SK-N-SH (cell line): Measurements from ENCODE around the gene FRYL. TPM values are rescaled to one million over a fixed set of nuclear protein-coding genes. Genes with fewer than 3 reads are reported as not detected.

Experiments
- CTCF ChIA-PET: fragments of 300-600, 350-600 bp; formaldehyde crosslinking; extraction: SDS; loops from one replicate; lab custom pipeline; 2021; lab: Yijun Ruan, JAX
- POLR2A ChIA-PET: fragments of 350-600 bp; sonication (Branson Sonifier 250); formaldehyde crosslinking; extraction: SDS; loops from one replicate; lab custom pipeline; 2020; ENCODE audit warnings: antibody characterized with exemption, inconsistent platforms; lab: Yijun Ruan, JAX
- DNase-seq: peaks from one replicate; pipeline ENCODE4 v3.0.0; 2012
- H2AFZ ChIP-seq: fragments of 200-600 bp; sonication (generic); 2 replicates; pipeline ENCODE4 v1.8.1; 2016; ENCODE audit warnings: antibody characterized with exemption, mild to moderate bottlenecking, low read depth
- H3F3A ChIP-seq: fragments of 200-600 bp; sonication (generic); replicated peaks from 2 replicates; pipeline ENCODE3; 2016; ENCODE audit warnings: antibody characterized with exemption, mild to moderate bottlenecking; ENCODE audit not compliant: insufficient read depth
- H3K27ac ChIP-seq, 2 experiments: fragments of 200-500 bp in 1 of 2; fragments of 200-600 bp in 1 of 2; sonication (Bioruptor generic) in 1 of 2; sonication (generic), shearing (Covaris generic) in 1 of 2; 2 replicates each; pipeline versions ENCODE4 v1.5.1 to v1.6.1; 2014 to 2016; ENCODE audit warnings: low read depth in 2 of 2, inconsistent platforms in 1 of 2, low read length in 1 of 2, mild to moderate bottlenecking in 1 of 2, mixed read lengths in 1 of 2
- H3K27me3 ChIP-seq: fragments of 200-600 bp; sonication (generic), shearing (Covaris generic); 2 replicates; pipeline ENCODE4 v1.6.1; 2016; ENCODE audit warnings: mixed run types; ENCODE audit not compliant: insufficient read depth
- H3K36me3 ChIP-seq, 2 experiments: fragments of 200-500 bp in 1 of 2; fragments of 200-600 bp in 1 of 2; sonication (Bioruptor generic) in 1 of 2; sonication (generic) in 1 of 2; replicated peaks in 1 of 2; 2 replicates each; pipeline versions ENCODE3 to v1.5.1; 2014 to 2016; ENCODE audit warnings: low read length in 1 of 2, mild to moderate bottlenecking in 1 of 2; ENCODE audit not compliant: insufficient read depth in 2 of 2, control insufficient read depth in 1 of 2
- H3K4me1 ChIP-seq, 2 experiments: fragments of 200-500 bp in 1 of 2; fragments of 200-600 bp in 1 of 2; sonication (Bioruptor generic) in 1 of 2; sonication (generic), shearing (Covaris generic) in 1 of 2; 2 replicates each; pipeline versions ENCODE4 v1.5.1 to v1.6.1; 2014 to 2016; ENCODE audit warnings: low read depth in 1 of 2, low read length in 1 of 2, mixed run types in 1 of 2; ENCODE audit not compliant: insufficient read depth in 2 of 2, control insufficient read depth in 1 of 2
- H3K4me2 ChIP-seq: fragments of 200-600 bp; sonication (generic), shearing (Covaris generic); 2 replicates; pipeline ENCODE4 v1.6.1; 2017; ENCODE audit warnings: mixed run types
- H3K4me3 ChIP-seq, 2 experiments: fragments of 200-500 bp in 1 of 2; fragments of 200-600 bp in 1 of 2; sonication (Bioruptor generic) in 1 of 2; sonication (generic), shearing (Covaris generic) in 1 of 2; 2 replicates each; pipeline versions ENCODE4 v1.5.1 to v1.8.1; 2014 to 2016; ENCODE audit warnings: low read depth in 2 of 2, inconsistent platforms in 1 of 2, low read length in 1 of 2, mild to moderate bottlenecking in 1 of 2, mixed read lengths in 1 of 2, moderate library complexity in 1 of 2
- H3K79me2 ChIP-seq: fragments of 200-600 bp; sonication (generic); 2 replicates; pipeline ENCODE4 v1.8.1; 2017; ENCODE audit warnings: mild to moderate bottlenecking; ENCODE audit not compliant: insufficient read depth
- H3K9ac ChIP-seq: fragments of 200-600 bp; sonication (generic); 2 replicates; pipeline ENCODE4 v1.6.1; 2017; ENCODE audit warnings: mixed run types
- H3K9me2 ChIP-seq: fragments of 200-600 bp; sonication (generic); 2 replicates; pipeline ENCODE4 v1.6.1; 2017; ENCODE audit warnings: mixed run types
- H3K9me3 ChIP-seq: fragments of 200-600 bp; sonication (generic); 2 replicates; pipeline ENCODE4 v1.6.1; 2017; ENCODE audit warnings: mixed run types, mild to moderate bottlenecking, moderate library complexity
- H4K20me1 ChIP-seq: fragments of 200-600 bp; sonication (generic); 2 replicates; pipeline ENCODE4 v1.6.1; 2017; ENCODE audit warnings: mild to moderate bottlenecking, mixed run types; ENCODE audit not compliant: insufficient read depth
- CTCF ChIP-seq: fragments of 200-600 bp; sonication (generic); IDR thresholded peaks from 2 replicates; pipeline ENCODE4 v1.6.1; 2017; ENCODE audit warnings: antibody characterized with exemption, mild to moderate bottlenecking, moderate library complexity
- EP300 ChIP-seq, 2 experiments: IDR thresholded peaks; 2 replicates each; pipeline versions ENCODE4 v1.4.0 to v1.6.1; 2012; ENCODE audit warnings: borderline replicate concordance in 1 of 2, low read depth in 1 of 2, low read length in 1 of 2
- EZH2phosphoT487 ChIP-seq: fragments of 200-600 bp; sonication (generic); IDR thresholded peaks from 2 replicates; pipeline ENCODE4 v1.6.1; 2017; ENCODE audit warnings: low read depth, mixed run types, mild to moderate bottlenecking, antibody characterized with exemption, moderate library complexity, borderline replicate concordance
- FOXJ3 ChIP-seq: sonication (generic); formaldehyde crosslinking; IDR thresholded peaks from 2 replicates; pipeline ENCODE4 v1.5.1; 2020; ENCODE audit warnings: mild to moderate bottlenecking, missing genetic modification reagents
- FOXM1 ChIP-seq: IDR thresholded peaks from 2 replicates; pipeline ENCODE4 v1.4.0; 2012; ENCODE audit warnings: low read depth, mild to moderate bottlenecking
- GATA2 ChIP-seq: sonication (generic); formaldehyde crosslinking; IDR thresholded peaks from 2 replicates; pipeline ENCODE4 v1.5.0; 2020; ENCODE audit warnings: mild to moderate bottlenecking, missing genetic modification reagents
- MEF2A ChIP-seq: IDR thresholded peaks from 2 replicates; pipeline ENCODE4 v1.4.0; 2012; ENCODE audit warnings: low read depth, borderline replicate concordance
- NFIC ChIP-seq: IDR thresholded peaks from 2 replicates; pipeline ENCODE4 v1.4.0; 2012; ENCODE audit warnings: borderline replicate concordance
- POLR2AphosphoS5 ChIP-seq: IDR thresholded peaks from 2 replicates; pipeline ENCODE4 v1.6.1; 2012; ENCODE audit warnings: low read depth, low read length
- RCOR1 ChIP-seq: fragments of 150-350 bp; IDR thresholded peaks from 2 replicates; pipeline ENCODE4 v1.6.1; 2017; ENCODE audit warnings: antibody characterized with exemption, low read length
- RFX5 ChIP-seq: IDR thresholded peaks from 2 replicates; pipeline ENCODE4 v1.6.1; 2012; ENCODE audit warnings: mild to moderate bottlenecking, improper control_type of control experiment, low read length
- RXRA ChIP-seq: IDR thresholded peaks from 2 replicates; pipeline ENCODE4 v1.4.0; 2012; ENCODE audit warnings: low read depth, mild to moderate bottlenecking, borderline replicate concordance
- SIN3A ChIP-seq: IDR thresholded peaks from 2 replicates; pipeline ENCODE4 v1.6.1; 2012; ENCODE audit warnings: low read depth, mild to moderate bottlenecking, low read length, moderate library complexity, borderline replicate concordance
- TAF1 ChIP-seq: IDR thresholded peaks from 2 replicates; pipeline ENCODE4 v1.6.1; 2012; ENCODE audit warnings: low read depth, mild to moderate bottlenecking, low read length, moderate library complexity, borderline replicate concordance
- TCF12 ChIP-seq: IDR thresholded peaks from 2 replicates; pipeline ENCODE4 v1.4.0; 2012
- TEAD4 ChIP-seq: IDR thresholded peaks from 2 replicates; pipeline ENCODE4 v1.4.0; 2012; ENCODE audit warnings: mild to moderate bottlenecking, borderline replicate concordance; ENCODE audit not compliant: insufficient read depth
- USF1 ChIP-seq: IDR thresholded peaks from 2 replicates; pipeline ENCODE4 v1.4.0; 2012; ENCODE audit warnings: low read depth, borderline replicate concordance
- USF2 ChIP-seq: fragments of 150-350 bp; IDR thresholded peaks from 2 replicates; pipeline ENCODE4 v1.6.1; 2017; ENCODE audit warnings: antibody characterized with exemption, low read length, low read depth, borderline replicate concordance
- YY1 ChIP-seq: IDR thresholded peaks from 2 replicates; pipeline ENCODE4 v1.4.0; 2012; ENCODE audit warnings: low read depth, mild to moderate bottlenecking
- WGBS: methylation state at CpG from one replicate; pipeline ENCODE4 v1.1.6; 2017; ENCODE audit warnings: low lambda C conversion rate; 5-methylcytosine and 5-hydroxymethylcytosine counted together
- polyA plus RNA-seq, 3 experiments: library from polyadenylated mRNA; depleted of rRNA; stranded (reverse); fragments of >200 nt; gene quantifications; 2 replicates each; pipeline ENCODE4 v1.2.3, GENCODE V29; 2012
- TF ChIP-seq, protein P1 (sequence below): IDR thresholded peaks from 2 replicates; pipeline ENCODE4 v1.6.1; 2012; ENCODE audit warnings: mild to moderate bottlenecking, low read depth, low read length, moderate library complexity

The FRYL gene
- polyA plus RNA-seq, 1 of the 3 experiments (the other 2 are of a cell fraction): 8.2 TPM

DNA sequence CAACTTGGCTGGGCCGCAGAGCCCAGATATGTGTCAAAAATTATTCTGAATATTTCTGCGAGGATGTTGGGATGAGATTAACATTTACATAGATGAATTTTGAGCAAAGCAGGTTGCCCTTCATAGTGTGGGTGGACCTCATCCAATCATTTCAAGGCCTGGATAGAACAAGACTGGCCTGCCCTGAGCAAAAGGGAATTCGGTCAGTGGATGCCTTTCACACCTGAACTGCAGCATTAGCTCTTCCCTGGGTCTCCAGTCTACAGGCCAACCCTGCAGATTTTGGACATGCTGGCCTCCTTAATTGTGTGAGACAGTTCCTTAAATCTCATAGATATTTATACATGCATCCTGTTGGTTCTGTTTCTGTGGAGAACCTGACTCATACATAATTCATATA lies 329.3 kb downstream of the FRYL start:
- no peak for TF ChIP-seq RFX5
- TF ChIP-seq TCF12: no peak
- TF ChIP-seq, protein P1, sequence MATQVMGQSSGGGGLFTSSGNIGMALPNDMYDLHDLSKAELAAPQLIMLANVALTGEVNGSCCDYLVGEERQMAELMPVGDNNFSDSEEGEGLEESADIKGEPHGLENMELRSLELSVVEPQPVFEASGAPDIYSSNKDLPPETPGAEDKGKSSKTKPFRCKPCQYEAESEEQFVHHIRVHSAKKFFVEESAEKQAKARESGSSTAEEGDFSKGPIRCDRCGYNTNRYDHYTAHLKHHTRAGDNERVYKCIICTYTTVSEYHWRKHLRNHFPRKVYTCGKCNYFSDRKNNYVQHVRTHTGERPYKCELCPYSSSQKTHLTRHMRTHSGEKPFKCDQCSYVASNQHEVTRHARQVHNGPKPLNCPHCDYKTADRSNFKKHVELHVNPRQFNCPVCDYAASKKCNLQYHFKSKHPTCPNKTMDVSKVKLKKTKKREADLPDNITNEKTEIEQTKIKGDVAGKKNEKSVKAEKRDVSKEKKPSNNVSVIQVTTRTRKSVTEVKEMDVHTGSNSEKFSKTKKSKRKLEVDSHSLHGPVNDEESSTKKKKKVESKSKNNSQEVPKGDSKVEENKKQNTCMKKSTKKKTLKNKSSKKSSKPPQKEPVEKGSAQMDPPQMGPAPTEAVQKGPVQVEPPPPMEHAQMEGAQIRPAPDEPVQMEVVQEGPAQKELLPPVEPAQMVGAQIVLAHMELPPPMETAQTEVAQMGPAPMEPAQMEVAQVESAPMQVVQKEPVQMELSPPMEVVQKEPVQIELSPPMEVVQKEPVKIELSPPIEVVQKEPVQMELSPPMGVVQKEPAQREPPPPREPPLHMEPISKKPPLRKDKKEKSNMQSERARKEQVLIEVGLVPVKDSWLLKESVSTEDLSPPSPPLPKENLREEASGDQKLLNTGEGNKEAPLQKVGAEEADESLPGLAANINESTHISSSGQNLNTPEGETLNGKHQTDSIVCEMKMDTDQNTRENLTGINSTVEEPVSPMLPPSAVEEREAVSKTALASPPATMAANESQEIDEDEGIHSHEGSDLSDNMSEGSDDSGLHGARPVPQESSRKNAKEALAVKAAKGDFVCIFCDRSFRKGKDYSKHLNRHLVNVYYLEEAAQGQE: no peak
- TF ChIP-seq FOXJ3: no peak
- no peak for TF ChIP-seq GATA2
- no peak for TF ChIP-seq YY1
- TF ChIP-seq POLR2AphosphoS5: no peak
- no peak for TF ChIP-seq EP300 (IDR thresholded peaks at IDR 0.05; ENCODE audit: borderline replicate concordance in 1 of 2, low read depth in 1 of 2, low read length in 1 of 2)
- no peak for TF ChIP-seq EZH2phosphoT487
- no peak for TF ChIP-seq SIN3A
- TF ChIP-seq RXRA: no peak
- no peak for TF ChIP-seq RCOR1
- TF ChIP-seq FOXM1: no peak
- no peak for TF ChIP-seq TAF1
- no peak for TF ChIP-seq USF1
- H3K4me1 ChIP-seq: peaks cover 0 to 10% of the 10 kb centered on the region in 2 experiments; a peak in 1 of 4 replicates
- H4K20me1 ChIP-seq: no peaks in the 10 kb centered on the region
- H3K36me3 ChIP-seq: no peaks in the 10 kb centered on the region
- no peaks in the 10 kb centered on the region for H3K9me3 ChIP-seq
- no peak overlapping the region for H3K4me2 ChIP-seq
- ChIA-PET CTCF (interaction anchor here (1.0 kb wide), 1 partner anchor 455 kb away, joined by 3 read pairs; no protein-coding TSS in a partner anchor), POLR2A (no interaction called here)
- H3K9me2 ChIP-seq: no peaks in the 10 kb centered on the region
- H3K79me2 ChIP-seq: no peaks in the 10 kb centered on the region
- H3K27me3 ChIP-seq: no peaks in the 10 kb centered on the region
- no peak overlapping the region for H3K4me3 ChIP-seq
- no peak for DNase-seq
- no peaks in the 10 kb centered on the region for H3F3A ChIP-seq
- H3K9ac ChIP-seq: no peak overlapping the region
- no peak overlapping the region for H2AFZ ChIP-seq
- H3K27ac ChIP-seq: no peak overlapping the region
- 97% methylated on average over 3 of the region's 3 CpGs for WGBS

GRCh38 chr4:48449151-48449550 lies 330.9 kb downstream of the FRYL start:
- no peaks in the 10 kb centered on the region for H3K9me2 ChIP-seq
- H3K9ac ChIP-seq: no peak overlapping the region
- no peak for DNase-seq
- no peak overlapping the region for H3K4me3 ChIP-seq
- no peaks in the 10 kb centered on the region for H4K20me1 ChIP-seq
- no peaks in the 10 kb centered on the region for H3K9me3 ChIP-seq
- H2AFZ ChIP-seq: no peak overlapping the region
- H3K36me3 ChIP-seq: no peaks in the 10 kb centered on the region
- no peaks in the 10 kb centered on the region for H3K27me3 ChIP-seq
- CTCF ChIA-PET: interaction anchor here (0.9 to 1.3 kb wide), 2 partner anchors 33 to 97 kb away, joined by 3 to 5 read pairs; no protein-coding TSS in a partner anchor
- POLR2A ChIA-PET: no interaction called here
- no peaks in the 10 kb centered on the region for H3F3A ChIP-seq
- H3K79me2 ChIP-seq: no peaks in the 10 kb centered on the region
- H3K27ac ChIP-seq: no peak overlapping the region
- no peak overlapping the region for H3K4me2 ChIP-seq
- 92% methylated on average over 10 of the region's 10 CpGs for WGBS
- H3K4me1 ChIP-seq: peaks cover 0 to 2% of the 10 kb centered on the region in 2 experiments; a peak in 1 of 4 replicates
- TF ChIP-seq TCF12 (no peak), RFX5 (no peak), TEAD4 (no peak), RCOR1 (no peak), MEF2A (no peak), NFIC (no peak), RXRA (no peak), USF2 (no peak), CTCF (no peak)
